Vagina (tissue), 2 donors: Measurements from ENCODE around the gene CCDC18.
"Not testable (repeated sequence)": the region's sequence is repeated elsewhere in the genome, so short reads cannot be mapped to it uniquely, and the experiment has no call there.

Source experiments
- CTCF ChIP-seq, 3 experiments: fragments of 450-650 bp in 2 of 3; fragments of 200-600 bp in 1 of 3; sonication (generic) in 1 of 3; IDR thresholded peaks; one replicate each; pipeline ENCODE4 v1.5.1; 2017 to 2019; ENCODE audit warnings: antibody characterized with exemption in 3 of 3, mild to moderate bottlenecking in 2 of 3, moderate library complexity in 2 of 3
- POLR2A ChIP-seq, 2 donors: fragments of 450-650 bp; IDR thresholded peaks; one replicate each; pipeline ENCODE4 v1.6.1; 2017; ENCODE audit warnings: antibody characterized with exemption in 2 of 2, mild to moderate bottlenecking in 2 of 2, moderate library complexity in 2 of 2
- POLR2AphosphoS5 ChIP-seq, 2 donors: sonication (generic); formaldehyde crosslinking; IDR thresholded peaks; one replicate each; pipeline ENCODE4 v1.9.0; 2017; ENCODE audit warnings: antibody characterized with exemption in 2 of 2, mild to moderate bottlenecking in 2 of 2, low read depth in 1 of 2; ENCODE audit not compliant: insufficient read depth in 1 of 2

DNA sequence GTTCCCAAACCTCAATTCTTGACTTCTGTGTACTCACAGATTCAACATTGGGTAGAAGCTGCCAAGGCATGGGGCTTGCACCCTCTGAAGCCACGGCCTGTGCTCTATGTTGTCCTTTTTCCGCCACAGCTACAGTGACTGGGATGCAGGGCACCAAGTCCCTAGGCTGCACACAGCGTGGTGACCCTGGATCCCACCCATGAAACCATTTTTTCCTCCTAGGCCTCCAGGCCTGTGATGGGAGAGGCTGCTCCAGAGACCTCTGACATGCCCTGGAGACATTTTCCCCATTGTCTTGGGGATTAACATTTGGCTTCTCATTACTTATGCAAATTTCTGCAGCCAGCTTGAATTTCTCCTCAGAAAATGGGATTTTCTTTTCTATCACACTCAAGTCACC lies 62.7 kb downstream of the CCDC18 start:
- not testable (repeated sequence) for TF ChIP-seq CTCF (IDR thresholded peaks at IDR 0.05); POLR2A (IDR thresholded peaks at IDR 0.05); POLR2AphosphoS5 (IDR thresholded peaks at IDR 0.05; ENCODE audit: insufficient read depth in 1 of 2, low read depth in 1 of 2)
